NT2/D1 (cell line): ENCODE data around the gene REM2.

Source experiments
- DNase-seq: peaks from one replicate; pipeline ENCODE4 v3.0.0-alpha.2; 2011; ENCODE audit warnings: low read depth, low spot score
- H3K27me3 ChIP-seq: 2 replicates; pipeline ENCODE4 v1.6.0; 2011; ENCODE audit warnings: mild to moderate bottlenecking; ENCODE audit not compliant: insufficient read length, insufficient read depth
- H3K36me3 ChIP-seq: 2 replicates; pipeline ENCODE4 v1.6.1; 2011; ENCODE audit warnings: mild to moderate bottlenecking, low read length, mixed read lengths; ENCODE audit not compliant: insufficient read depth, insufficient read length
- H3K4me1 ChIP-seq: 2 replicates; pipeline ENCODE4 v1.5.1; 2011; ENCODE audit not compliant: insufficient read depth, insufficient read length
- H3K4me3 ChIP-seq: 2 replicates; pipeline ENCODE4 v1.5.1; 2011; ENCODE audit warnings: low read depth; ENCODE audit not compliant: insufficient read length
- H3K9ac ChIP-seq: 2 replicates; pipeline ENCODE4 v1.6.0; 2011; ENCODE audit warnings: low read depth; ENCODE audit not compliant: insufficient read length
- H3K9me3 ChIP-seq: 2 replicates; pipeline ENCODE4 v1.5.1; 2011; ENCODE audit warnings: mild to moderate bottlenecking, low read length; ENCODE audit not compliant: insufficient read depth
- SUZ12 ChIP-seq: IDR thresholded peaks from 2 replicates; pipeline ENCODE4 v1.6.1; 2011; ENCODE audit not compliant: insufficient read length, insufficient read depth; ENCODE audit errors: extremely low read depth
- YY1 ChIP-seq: IDR thresholded peaks from 2 replicates; pipeline ENCODE4 v1.6.1; 2011; ENCODE audit not compliant: insufficient read length, insufficient read depth
- ZNF274 ChIP-seq: IDR thresholded peaks from 2 replicates; pipeline ENCODE4 v1.6.1; 2011; ENCODE audit warnings: mild to moderate bottlenecking, low read depth, low read length

REM2 gene

GRCh38 chr14:22896356-22896755, 13.3 kb downstream of the REM2 start:
- Histone ChIP-seq H3K36me3 (peaks cover 13% of the 10 kb centered on the region), H3K4me3 (no peak overlapping the region), H3K27me3 (peaks cover 36% of the 10 kb centered on the region), H3K4me1 (peaks cover 12% of the 10 kb centered on the region), H3K9ac (no peak overlapping the region), H3K9me3 (no peaks in the 10 kb centered on the region)
- no peak for DNase-seq
- TF ChIP-seq YY1 (no peak), ZNF274 (no peak), SUZ12 (no peak)

DNA sequence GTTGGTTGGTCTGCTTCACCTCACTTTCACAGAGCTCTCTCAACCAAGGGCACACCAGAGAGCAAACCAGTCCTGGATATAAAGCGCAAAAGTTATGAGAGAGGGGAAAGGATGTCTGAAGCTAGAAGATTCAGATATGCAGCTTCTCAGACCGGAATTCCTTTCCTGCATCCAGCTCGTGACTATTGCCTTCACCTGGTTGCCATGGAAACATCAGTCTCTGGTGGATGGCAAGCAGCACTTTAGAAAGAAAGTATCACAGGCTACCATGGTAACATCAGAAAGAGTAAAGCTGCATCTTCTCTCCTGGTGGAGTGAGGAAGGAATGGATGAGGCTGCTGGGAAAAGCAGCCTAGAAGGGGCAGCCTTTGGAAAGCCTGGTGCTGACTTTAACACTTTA, 13.7 kb downstream of the REM2 start:
- DNase-seq = no peak
- peaks cover 12% of the 10 kb centered on the region for H3K4me1 ChIP-seq
- H3K36me3 ChIP-seq = peaks cover 17% of the 10 kb centered on the region
- H3K9ac ChIP-seq = no peak overlapping the region
- TF ChIP-seq SUZ12 (no peak), YY1 (no peak), ZNF274 (no peak)
- no peak overlapping the region for H3K4me3 ChIP-seq
- H3K27me3 ChIP-seq = peaks cover 36% of the 10 kb centered on the region
- H3K9me3 ChIP-seq = no peaks in the 10 kb centered on the region

DNA sequence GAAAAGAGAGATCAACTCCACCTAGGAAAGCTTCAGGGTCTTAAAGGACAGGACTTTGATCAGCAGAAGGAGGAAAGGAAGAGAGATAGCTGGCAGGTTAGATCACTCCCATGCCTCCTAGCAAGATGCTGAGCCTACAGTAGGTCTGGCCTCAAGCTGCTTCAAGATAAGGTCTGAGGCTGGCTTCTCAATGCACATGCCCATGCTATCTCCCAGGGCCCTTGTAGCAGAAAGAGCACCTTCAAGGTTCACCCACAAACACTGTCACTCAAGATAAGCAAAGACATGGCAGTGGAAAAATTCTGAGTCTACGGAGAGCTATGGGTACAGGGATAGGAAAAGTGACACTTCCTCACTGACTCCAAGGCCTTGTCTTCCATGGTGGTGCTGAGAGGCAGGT, 14.3 kb downstream of the REM2 start:
- DNase-seq = no peak
- Histone ChIP-seq H3K27me3 (peaks cover 36% of the 10 kb centered on the region), H3K9ac (no peak overlapping the region), H3K36me3 (peaks cover 23% of the 10 kb centered on the region), H3K9me3 (no peaks in the 10 kb centered on the region), H3K4me3 (no peak overlapping the region), H3K4me1 (peaks cover 11% of the 10 kb centered on the region)
- TF ChIP-seq YY1 (no peak), ZNF274 (no peak), SUZ12 (no peak)

- DNase-seq = no peak
- Histone ChIP-seq H3K4me3 (no peak overlapping the region), H3K4me1 (peaks cover 7% of the 10 kb centered on the region), H3K9me3 (no peaks in the 10 kb centered on the region), H3K27me3 (peaks cover 36% of the 10 kb centered on the region), H3K9ac (no peak overlapping the region), H3K36me3 (peaks cover 35% of the 10 kb centered on the region)
- TF ChIP-seq SUZ12 = no peak
- TF ChIP-seq ZNF274 = no peak
- TF ChIP-seq YY1 = no peak
These were observed 15.5 kb downstream of the REM2 start for GRCh38 chr14:22898302-22899090.

DNA sequence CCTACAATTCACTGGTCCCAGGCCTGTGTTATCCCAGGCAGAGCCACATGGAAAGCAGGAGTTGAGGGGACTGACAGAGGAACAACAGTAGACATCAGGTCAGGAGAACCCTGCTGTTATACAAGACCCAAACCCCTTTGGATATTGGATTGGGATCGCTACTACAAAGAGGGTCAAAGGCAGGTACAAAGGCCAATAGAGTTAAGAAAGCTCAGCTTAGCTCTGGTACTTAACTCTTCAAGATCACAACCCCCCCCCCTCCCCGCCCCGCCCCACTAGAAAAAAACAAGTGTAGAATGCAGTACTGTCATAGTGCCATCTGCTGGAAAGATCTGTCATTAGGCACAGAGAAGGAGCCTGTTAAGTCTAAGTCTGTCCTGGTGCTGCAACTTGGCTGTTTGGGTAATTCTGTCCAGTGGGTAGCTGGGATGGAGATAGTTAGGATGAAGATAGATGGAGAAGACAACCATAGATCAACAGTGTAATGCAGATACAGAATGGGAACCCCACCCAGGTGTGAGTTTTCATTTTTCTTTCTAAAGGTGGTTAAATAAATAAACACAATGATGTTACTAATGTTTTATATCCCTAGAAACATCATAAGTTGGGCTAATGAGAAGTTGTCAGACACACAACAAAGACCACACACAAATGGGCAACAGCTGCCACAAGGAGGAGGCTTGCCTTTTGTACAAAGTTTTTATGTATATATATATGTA, 17.2 kb downstream of the REM2 start:
- DNase-seq = peak; percentile 50
- Histone ChIP-seq H3K9ac (no peak overlapping the region), H3K9me3 (no peaks in the 10 kb centered on the region)

GRCh38 chr14:22901799-22902198, 18.8 kb downstream of the REM2 start:
- Histone ChIP-seq H3K4me3 (no peak overlapping the region), H3K9me3 (no peaks in the 10 kb centered on the region), H3K27me3 (peaks cover 20% of the 10 kb centered on the region), H3K9ac (no peak overlapping the region), H3K36me3 (peaks cover 67% of the 10 kb centered on the region), H3K4me1 (peaks cover 7% of the 10 kb centered on the region)
- DNase-seq = no peak
- TF ChIP-seq SUZ12 (no peak), YY1 (no peak), ZNF274 (no peak)

More for the DNA sequence above, 17.2 kb downstream of the REM2 start:
- TF ChIP-seq ZNF274 (no peak), SUZ12 (no peak), YY1 (no peak)
- Histone ChIP-seq H3K27me3 (peaks cover 36% of the 10 kb centered on the region), H3K4me1 (peaks cover 7% of the 10 kb centered on the region), H3K4me3 (no peak overlapping the region), H3K36me3 (peaks cover 52% of the 10 kb centered on the region)

GRCh38 chr14:22903742-22904087, 20.7 kb downstream of the REM2 start:
- H3K27me3 ChIP-seq = peaks cover 2% of the 10 kb centered on the region
- H3K9me3 ChIP-seq = no peaks in the 10 kb centered on the region
- peaks cover 81% of the 10 kb centered on the region for H3K36me3 ChIP-seq
- no peak overlapping the region for H3K4me3 ChIP-seq
- H3K4me1 ChIP-seq = peaks cover 7% of the 10 kb centered on the region
- TF ChIP-seq YY1 (no peak), ZNF274 (no peak)
- H3K9ac ChIP-seq = no peak overlapping the region
- DNase-seq = no peak
